Trophoblast cell (in vitro differentiated cells and primary cell): ENCODE measurements around the gene DMXL2.

Source experiments
- DNase-seq, 2 donors: peaks; one replicate each; pipeline ENCODE4 v3.0.0-alpha.2; 2016
- H2AFZ ChIP-seq: 2 replicates; pipeline ENCODE4 v1.6.1; 2013; ENCODE audit warnings: low read length, moderate library complexity, mild to moderate bottlenecking; ENCODE audit not compliant: insufficient read depth, poor library complexity
- H2AK5ac ChIP-seq: 2 replicates; pipeline ENCODE4 v1.6.1; 2013; ENCODE audit warnings: mild to moderate bottlenecking, low read length
- H2BK120ac ChIP-seq: 2 replicates; pipeline ENCODE4 v1.6.1; 2013; ENCODE audit warnings: low read length, mild to moderate bottlenecking, moderate library complexity; ENCODE audit not compliant: insufficient read depth, poor library complexity
- H2BK12ac ChIP-seq: 2 replicates; pipeline ENCODE4 v1.6.1; 2013; ENCODE audit warnings: mild to moderate bottlenecking, low read length, moderate library complexity
- H2BK5ac ChIP-seq: 2 replicates; pipeline ENCODE4 v1.6.1; 2013; ENCODE audit warnings: low read length, low read depth, moderate library complexity, mild to moderate bottlenecking; ENCODE audit not compliant: poor library complexity
- H3K14ac ChIP-seq: 2 replicates; pipeline ENCODE4 v1.6.1; 2013; ENCODE audit warnings: mild to moderate bottlenecking, low read length
- H3K18ac ChIP-seq: 2 replicates; pipeline ENCODE4 v1.6.1; 2013; ENCODE audit warnings: mild to moderate bottlenecking, low read length
- H3K23ac ChIP-seq: 2 replicates; pipeline ENCODE4 v1.6.1; 2013; ENCODE audit warnings: low read length
- H3K27ac ChIP-seq: 2 replicates; pipeline ENCODE4 v1.5.1; 2013; ENCODE audit warnings: low read depth, mild to moderate bottlenecking, inconsistent platforms, low read length, moderate library complexity
- H3K27me3 ChIP-seq: 2 replicates; pipeline ENCODE4 v1.6.1; 2013; ENCODE audit warnings: inconsistent platforms, mild to moderate bottlenecking, low read length, moderate library complexity; ENCODE audit not compliant: insufficient read depth
- H3K36me3 ChIP-seq, 2 experiments: 1 replicate in 1 of 2; 2 replicates in 1 of 2; pipeline ENCODE4 v1.6.1; 2013; ENCODE audit warnings: low read length in 2 of 2, mild to moderate bottlenecking in 2 of 2, moderate library complexity in 1 of 2; ENCODE audit not compliant: insufficient read depth in 2 of 2, control insufficient read depth in 1 of 2
- H3K4ac ChIP-seq: 2 replicates; pipeline ENCODE4 v1.6.1; 2013; ENCODE audit warnings: low read depth, mild to moderate bottlenecking, low read length, moderate library complexity
- H3K4me1 ChIP-seq, 2 experiments: 1 replicate in 1 of 2; 2 replicates in 1 of 2; pipeline ENCODE4 v1.6.1; 2013; ENCODE audit warnings: low read length in 2 of 2, mild to moderate bottlenecking in 2 of 2, moderate library complexity in 1 of 2; ENCODE audit not compliant: insufficient read depth in 2 of 2, control insufficient read depth in 1 of 2
- H3K4me2 ChIP-seq: 2 replicates; pipeline ENCODE4 v1.6.1; 2013; ENCODE audit warnings: inconsistent platforms, mild to moderate bottlenecking, low read length, moderate library complexity
- H3K4me3 ChIP-seq: 2 replicates; pipeline ENCODE4 v1.5.1; 2013; ENCODE audit warnings: mild to moderate bottlenecking, low read depth, low read length, inconsistent platforms
- H3K79me1 ChIP-seq: one replicate; pipeline ENCODE4 v1.6.1; 2013; ENCODE audit warnings: low read length
- H3K79me2 ChIP-seq: 2 replicates; pipeline ENCODE4 v1.6.1; 2013; ENCODE audit warnings: low read length, mild to moderate bottlenecking; ENCODE audit not compliant: control insufficient read depth, insufficient read depth, poor library complexity
- H3K9ac ChIP-seq: 2 replicates; pipeline ENCODE4 v1.6.1; 2013; ENCODE audit warnings: mild to moderate bottlenecking, low read length
- H3K9me3 ChIP-seq: 2 replicates; pipeline ENCODE4 v1.6.1; 2013; ENCODE audit warnings: low read depth, mild to moderate bottlenecking, control low read depth, inconsistent platforms, low read length; ENCODE audit not compliant: insufficient read depth
- H4K12ac ChIP-seq: 2 replicates; pipeline ENCODE4 v1.6.1; 2013; ENCODE audit warnings: low read depth, mild to moderate bottlenecking, low read length, moderate library complexity
- H4K8ac ChIP-seq: 2 replicates; pipeline ENCODE4 v1.6.1; 2013; ENCODE audit warnings: low read depth, mild to moderate bottlenecking, low read length, moderate library complexity
- H4K91ac ChIP-seq: one replicate; pipeline ENCODE4 v1.6.1; 2013; ENCODE audit warnings: low read depth, mild to moderate bottlenecking, low read length, moderate library complexity
- WGBS: extraction: QIAGEN DNeasy Blood & Tissue Kit; methylation state at CpG from one replicate; pipeline ENCODE4 v1.1.7; 2013; ENCODE audit warnings: missing lambda C conversion rate; ENCODE audit not compliant: insufficient read length, insufficient coverage; ENCODE audit errors: extremely low coverage; 5-methylcytosine and 5-hydroxymethylcytosine counted together

Gene DMXL2

DNA sequence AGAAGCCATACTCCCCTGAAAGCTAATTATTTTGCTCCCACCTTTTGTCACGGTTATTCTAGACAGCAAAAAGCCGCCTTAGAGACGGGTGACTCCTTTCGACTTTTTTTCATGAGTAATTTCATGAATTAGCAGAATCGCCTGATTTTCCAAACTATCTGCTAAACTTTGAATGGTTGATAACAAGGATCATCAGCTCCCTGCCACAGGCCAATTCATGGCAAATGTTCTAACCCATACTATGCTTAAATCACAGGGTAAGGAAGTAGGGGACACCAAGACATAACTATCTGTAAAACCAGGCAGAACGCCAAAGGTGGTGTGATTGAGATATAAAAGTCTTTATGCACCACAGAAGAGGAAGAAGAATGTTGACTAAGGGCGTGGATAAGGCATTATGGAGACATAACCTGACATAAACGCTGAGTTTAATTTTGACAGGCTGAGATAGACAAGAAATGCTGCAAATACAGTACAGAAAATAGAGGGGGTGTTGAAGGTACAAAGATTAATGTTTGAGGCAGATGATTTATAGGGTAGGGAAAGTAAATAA lies 891 bp upstream of the DMXL2 start:
- no peak overlapping the region for H2BK5ac ChIP-seq
- H2AK5ac ChIP-seq = no peak overlapping the region
- H2AFZ ChIP-seq = no peak overlapping the region
- peaks cover 9% of the 10 kb centered on the region for H3K79me1 ChIP-seq
- no CpG with 5 or more reads among the region's 8 CpGs for WGBS
- H3K27me3 ChIP-seq = no peaks in the 10 kb centered on the region
- H2BK12ac ChIP-seq = no peak overlapping the region
- H3K79me2 ChIP-seq = peaks cover 5% of the 10 kb centered on the region
- H3K36me3 ChIP-seq = no peaks in the 10 kb centered on the region
- H3K9ac ChIP-seq = no peak overlapping the region
- no peak overlapping the region for H3K14ac ChIP-seq
- no peak overlapping the region for H4K8ac ChIP-seq
- H3K4ac ChIP-seq = no peak overlapping the region
- H3K9me3 ChIP-seq = no peaks in the 10 kb centered on the region
- H3K4me1 ChIP-seq = no peaks in the 10 kb centered on the region
- H3K4me3 ChIP-seq = no peak overlapping the region
- no peak overlapping the region for H2BK120ac ChIP-seq
- no peak overlapping the region for H4K12ac ChIP-seq
- no peak overlapping the region for H3K23ac ChIP-seq
- H3K27ac ChIP-seq = no peak overlapping the region
- H4K91ac ChIP-seq = no peak overlapping the region
- no peak overlapping the region for H3K18ac ChIP-seq
- H3K4me2 ChIP-seq = peak overlapping the region; percentile 96
- DNase-seq = peak in 1 of 2 donors; percentile 23

DNA sequence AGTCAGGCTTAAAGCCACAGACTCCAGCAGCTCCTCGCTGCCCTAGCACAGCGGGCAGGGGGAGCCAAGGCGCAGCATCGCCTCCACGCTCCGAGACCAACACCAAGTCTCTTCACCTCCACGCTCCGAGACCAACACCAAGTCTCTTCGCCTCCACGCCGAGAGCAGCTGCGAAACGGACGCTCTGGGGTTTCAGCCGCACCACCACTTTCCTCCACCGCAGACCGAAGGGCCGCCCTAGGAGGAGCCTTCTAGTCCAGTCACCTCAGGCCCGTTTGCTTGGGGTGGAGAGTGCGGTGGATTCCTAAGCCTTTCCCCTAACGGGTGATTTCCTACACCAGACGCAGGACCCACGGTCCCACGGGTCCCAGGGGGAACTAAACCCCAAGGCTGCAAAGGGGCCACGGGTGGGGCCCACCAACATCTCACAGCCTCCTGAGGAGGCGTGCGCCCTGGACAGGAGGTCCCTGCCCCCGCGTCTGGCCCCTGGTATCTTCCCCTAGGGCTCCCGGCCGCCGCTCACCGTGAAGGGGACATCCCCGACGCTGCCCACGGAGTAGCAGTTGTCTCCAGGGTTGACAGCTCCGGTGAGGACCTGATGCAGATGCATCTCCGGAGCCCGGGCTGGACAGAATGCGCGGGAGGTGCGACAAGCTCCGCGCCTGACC lies 501 bp downstream of the DMXL2 start:
- peak; percentile 43 to 58 for DNase-seq
- H3K27ac ChIP-seq = peak overlapping the region; percentile 52

DNA sequence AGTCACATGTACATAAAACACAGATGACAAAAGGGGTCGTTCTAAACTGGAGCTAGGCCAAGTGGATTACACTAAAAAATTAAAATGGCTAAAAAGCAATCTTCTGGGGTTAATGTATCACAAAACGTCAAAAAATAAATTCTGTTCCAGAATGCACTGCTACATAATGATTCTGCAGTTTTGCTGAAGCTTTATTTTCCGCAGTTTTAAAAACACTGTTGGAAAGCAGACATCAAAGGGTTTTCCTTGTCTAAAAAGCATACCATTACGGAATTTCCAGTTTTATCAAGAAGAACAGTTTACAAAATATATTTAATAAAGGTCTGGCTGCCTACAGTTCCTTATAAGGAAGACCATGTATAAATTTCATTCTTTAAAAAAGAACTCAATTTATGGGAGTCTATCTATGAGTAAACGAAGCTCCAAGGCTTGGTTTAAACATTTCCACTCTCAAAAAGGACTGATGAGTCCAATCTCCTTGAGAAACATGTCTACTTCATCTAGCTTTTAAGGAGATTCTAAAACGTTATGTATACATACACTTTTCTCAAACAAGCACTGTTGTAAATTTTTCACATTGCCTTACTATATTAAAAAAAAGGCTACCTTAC lies 1.3 kb downstream of the DMXL2 start:
- Histone ChIP-seq H3K4me1 (no peaks in the 10 kb centered on the region), H3K14ac (no peak overlapping the region)

More for the DNA sequence above, 501 bp downstream of the DMXL2 start:
- peak overlapping the region; percentile 82 for H3K14ac ChIP-seq
- H2BK120ac ChIP-seq = peak overlapping the region; percentile 65
- peak overlapping the region; percentile 82 for H4K12ac ChIP-seq
- peak overlapping the region; percentile 26 for H2BK12ac ChIP-seq
- peaks cover 9% of the 10 kb centered on the region for H3K79me1 ChIP-seq
- no CpG with 5 or more reads among the region's 44 CpGs for WGBS
- peak overlapping the region; percentile 41 for H4K91ac ChIP-seq
- peak overlapping the region; percentile 28 for H3K4ac ChIP-seq
- H3K4me3 ChIP-seq = peak overlapping the region; percentile 80
- peak overlapping the region; percentile 96 for H3K4me2 ChIP-seq
- H3K27me3 ChIP-seq = no peaks in the 10 kb centered on the region
- peak overlapping the region; percentile 10 for H2BK5ac ChIP-seq
- H3K79me2 ChIP-seq = peaks cover 5% of the 10 kb centered on the region
- H3K9ac ChIP-seq = peak overlapping the region; percentile 74
- H3K18ac ChIP-seq = peak overlapping the region; percentile 41
- no peaks in the 10 kb centered on the region for H3K36me3 ChIP-seq
- peak overlapping the region; percentile 20 for H2AK5ac ChIP-seq
- peak overlapping the region; percentile 56 for H4K8ac ChIP-seq
- H2AFZ ChIP-seq = peak overlapping the region; percentile 96
- no peaks in the 10 kb centered on the region for H3K4me1 ChIP-seq
- H3K23ac ChIP-seq = no peak overlapping the region
- H3K9me3 ChIP-seq = no peaks in the 10 kb centered on the region

GRCh38 chr15:51620641-51621040 lies 1.9 kb downstream of the DMXL2 start:
- Histone ChIP-seq H3K4me2 (no peak overlapping the region), H3K27ac (no peak overlapping the region), H4K91ac (no peak overlapping the region), H2BK5ac (no peak overlapping the region), H3K23ac (no peak overlapping the region), H3K9ac (peak overlapping the region; percentile 5), H3K9me3 (no peaks in the 10 kb centered on the region), H4K8ac (no peak overlapping the region), H3K79me1 (peaks cover 9% of the 10 kb centered on the region), H2BK12ac (no peak overlapping the region), H2BK120ac (no peak overlapping the region), H3K79me2 (peaks cover 5% of the 10 kb centered on the region), H4K12ac (no peak overlapping the region), H3K27me3 (no peaks in the 10 kb centered on the region), H3K18ac (no peak overlapping the region), H3K36me3 (no peaks in the 10 kb centered on the region), H3K4ac (no peak overlapping the region), H3K4me1 (no peaks in the 10 kb centered on the region), H2AK5ac (no peak overlapping the region), H3K4me3 (no peak overlapping the region), H2AFZ (no peak overlapping the region), H3K14ac (no peak overlapping the region)
- no peak for DNase-seq
- no CpG with 5 or more reads among the region's 4 CpGs for WGBS

More for the DNA sequence above, 1.3 kb downstream of the DMXL2 start:
- Histone ChIP-seq H3K36me3 (no peaks in the 10 kb centered on the region), H3K18ac (no peak overlapping the region), H3K9ac (no peak overlapping the region), H3K27ac (no peak overlapping the region), H3K23ac (no peak overlapping the region), H3K4me2 (no peak overlapping the region), H3K9me3 (no peaks in the 10 kb centered on the region), H2BK120ac (no peak overlapping the region), H4K12ac (no peak overlapping the region), H3K79me2 (peaks cover 5% of the 10 kb centered on the region), H3K4me3 (no peak overlapping the region), H4K91ac (no peak overlapping the region), H3K4ac (no peak overlapping the region), H2AFZ (no peak overlapping the region), H2AK5ac (no peak overlapping the region), H4K8ac (no peak overlapping the region), H2BK5ac (no peak overlapping the region), H2BK12ac (no peak overlapping the region), H3K79me1 (peaks cover 9% of the 10 kb centered on the region), H3K27me3 (no peaks in the 10 kb centered on the region)
- no CpG with 5 or more reads among the region's 6 CpGs for WGBS
- DNase-seq = no peak
